Mesenteric fat pad (tissue), 1 donor: Measurements from ENCODE around the gene GTF3C1. TPM values are rescaled to one million over a fixed set of nuclear protein-coding genes. Genes with fewer than 3 reads are reported as not detected.

Experiments used
- DNase-seq: peaks from one replicate; pipeline ENCODE4 v3.0.0-alpha.2; 2020; ENCODE audit warnings: low spot score
- total RNA-seq: library from RNA; stranded (reverse); fragmentation: NEBNext Ultra II Directional; extraction: Animal tissue kit (Norgen Biotek cat#: 25700); gene quantifications from one replicate; pipeline ENCODE4 v1.2.1, GENCODE V29; 2021
- donor health status: DM: yes; HTN: yes; CAD: no.

GTF3C1 gene
- total RNA-seq, 1 donor from 2014 or later = 52.1 TPM

- DNase-seq = no peak
Observed at GRCh38 chr16:27520982-27521673, 28.6 kb downstream of the GTF3C1 start.

- no peak for DNase-seq
Observed at GRCh38 chr16:27518226-27518625, 31.5 kb downstream of the GTF3C1 start.

GRCh38 chr16:27517664-27518063 is 32.0 kb downstream of the GTF3C1 start:
- DNase-seq = no peak

GRCh38 chr16:27516365-27516764 is 33.3 kb downstream of the GTF3C1 start:
- no peak for DNase-seq

GRCh38 chr16:27515874-27516353 is 33.8 kb downstream of the GTF3C1 start:
- DNase-seq = no peak

GRCh38 chr16:27514806-27515205 is 34.9 kb downstream of the GTF3C1 start:
- DNase-seq = no peak

- DNase-seq = no peak
Observed at GRCh38 chr16:27511657-27512448, 37.9 kb downstream of the GTF3C1 start.

- DNase-seq = no peak
Observed at GRCh38 chr16:27508476-27508875, 41.2 kb downstream of the GTF3C1 start.

- no peak for DNase-seq
Observed at GRCh38 chr16:27506771-27507170, 42.9 kb downstream of the GTF3C1 start.

- DNase-seq = no peak
Observed at GRCh38 chr16:27505297-27506236, 44.1 kb downstream of the GTF3C1 start.

- no peak for DNase-seq
Observed at GRCh38 chr16:27503662-27504061, 46.1 kb downstream of the GTF3C1 start.

GRCh38 chr16:27500801-27501200 is 48.9 kb downstream of the GTF3C1 start:
- DNase-seq = no peak

GRCh38 chr16:27499659-27500055 is 50.1 kb downstream of the GTF3C1 start:
- no peak for DNase-seq

- DNase-seq = no peak
Observed at GRCh38 chr16:27498916-27499658, 50.6 kb downstream of the GTF3C1 start.

GRCh38 chr16:27498031-27498825 is 51.5 kb downstream of the GTF3C1 start:
- DNase-seq = no peak

- DNase-seq = no peak
Observed at GRCh38 chr16:27495191-27495590, 54.5 kb downstream of the GTF3C1 start.

- no peak for DNase-seq
Observed at GRCh38 chr16:27492588-27492979, 57.1 kb downstream of the GTF3C1 start.

GRCh38 chr16:27491894-27492587 is 57.7 kb downstream of the GTF3C1 start:
- DNase-seq = no peak

GRCh38 chr16:27489906-27490305 is 59.8 kb downstream of the GTF3C1 start:
- DNase-seq = no peak
